GM21529 (cell line): Measurements from ENCODE around the gene FSTL5.
"Not testable (repeated sequence)": the region's sequence is repeated elsewhere in the genome, so short reads cannot be mapped to it uniquely, and the experiment has no call there.

ENCODE experiments used
- ATAC-seq: cut with Tn5 transposase; IDR thresholded peaks from one replicate; pipeline ENCODE4 v1.9.1; 2021; ENCODE audit not compliant: unreplicated experiment

The FSTL5 gene

DNA sequence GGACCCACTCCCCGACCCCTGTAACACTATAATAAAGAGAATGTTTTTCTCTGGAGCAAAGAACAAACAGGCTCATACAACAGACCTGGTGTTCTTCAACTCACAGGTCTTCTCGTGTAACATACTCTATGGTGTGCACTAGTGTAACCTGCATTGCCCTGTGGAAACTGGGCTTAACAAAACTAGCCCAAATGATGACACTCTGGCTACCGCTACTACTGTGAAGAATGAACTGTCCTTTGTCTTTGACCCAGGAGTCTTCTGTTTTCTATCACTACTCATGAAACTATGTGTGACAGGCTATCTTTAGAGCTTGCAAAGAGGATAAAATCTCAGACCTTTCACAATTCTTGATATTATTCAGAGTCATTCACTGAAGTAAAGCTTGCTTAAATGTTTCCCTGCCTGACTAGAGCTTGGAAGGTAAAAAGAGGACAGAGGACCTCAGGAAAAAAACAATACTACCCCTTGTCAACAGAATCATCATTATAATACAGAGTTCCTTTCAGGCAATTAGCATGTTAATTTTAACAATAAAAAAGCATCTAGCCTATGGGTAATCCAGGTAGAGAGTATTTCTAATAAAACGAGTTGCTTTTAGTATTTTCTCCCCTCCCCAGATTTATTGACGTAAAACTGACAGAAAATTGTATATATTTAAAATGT, 59.2 kb downstream of the FSTL5 start:
- ATAC-seq = no peak

GRCh38 chr4:162103908-162104307, 59.9 kb downstream of the FSTL5 start:
- ATAC-seq = not testable (repeated sequence)

- ATAC-seq = no peak
Measured at GRCh38 chr4:162102713-162103112, 61.1 kb downstream of the FSTL5 start.

GRCh38 chr4:162101337-162101736, 62.5 kb downstream of the FSTL5 start:
- no peak for ATAC-seq

GRCh38 chr4:162075726-162076125, 88.1 kb downstream of the FSTL5 start:
- no peak for ATAC-seq

DNA sequence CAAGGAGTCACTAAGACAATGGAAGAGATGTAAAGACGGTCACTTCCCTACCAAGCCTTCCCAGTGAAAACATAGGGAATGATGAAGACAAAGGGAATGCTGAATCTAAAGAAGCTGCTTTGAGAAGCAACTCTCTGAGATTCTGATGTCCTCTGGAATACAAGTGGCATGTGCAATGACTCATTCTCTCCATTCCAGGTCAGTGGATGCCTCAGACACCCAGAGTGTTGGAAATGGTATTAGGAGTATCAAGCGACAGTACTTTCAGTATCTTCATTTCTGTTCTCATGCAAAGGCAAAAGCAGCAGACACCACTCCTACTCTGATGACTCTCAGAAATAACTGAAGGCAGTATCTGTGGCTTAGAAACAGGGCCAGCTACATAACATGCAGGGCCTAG, 102.6 kb downstream of the FSTL5 start:
- no peak for ATAC-seq

- no peak for ATAC-seq
Measured at GRCh38 chr4:162059656-162060055, 104.1 kb downstream of the FSTL5 start.

GRCh38 chr4:162056990-162057389, 106.8 kb downstream of the FSTL5 start:
- no peak for ATAC-seq

DNA sequence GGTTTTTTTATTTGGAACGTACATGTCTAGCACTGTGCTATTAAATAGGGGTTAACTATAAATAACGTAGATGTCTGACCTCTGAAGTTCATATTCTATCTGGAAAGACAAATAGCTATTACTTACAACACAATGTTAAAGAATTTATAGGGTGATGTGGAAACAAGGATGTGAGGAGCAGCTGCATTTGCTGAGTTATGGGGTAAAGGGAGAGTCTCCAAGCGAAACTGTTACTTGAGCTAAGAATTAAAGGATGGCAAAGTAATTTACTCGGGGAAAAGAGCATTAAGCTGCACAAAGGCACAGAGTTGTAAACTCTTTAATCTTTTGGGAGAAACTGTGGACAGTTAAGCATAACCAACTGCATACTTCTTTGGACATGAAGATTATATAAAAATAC, 117.7 kb downstream of the FSTL5 start:
- no peak for ATAC-seq

GRCh38 chr4:162038112-162038511, 125.7 kb downstream of the FSTL5 start:
- no peak for ATAC-seq

GRCh38 chr4:162017863-162018262, 145.9 kb downstream of the FSTL5 start:
- ATAC-seq = no peak

GRCh38 chr4:162016991-162017390, 146.8 kb downstream of the FSTL5 start:
- no peak for ATAC-seq

DNA sequence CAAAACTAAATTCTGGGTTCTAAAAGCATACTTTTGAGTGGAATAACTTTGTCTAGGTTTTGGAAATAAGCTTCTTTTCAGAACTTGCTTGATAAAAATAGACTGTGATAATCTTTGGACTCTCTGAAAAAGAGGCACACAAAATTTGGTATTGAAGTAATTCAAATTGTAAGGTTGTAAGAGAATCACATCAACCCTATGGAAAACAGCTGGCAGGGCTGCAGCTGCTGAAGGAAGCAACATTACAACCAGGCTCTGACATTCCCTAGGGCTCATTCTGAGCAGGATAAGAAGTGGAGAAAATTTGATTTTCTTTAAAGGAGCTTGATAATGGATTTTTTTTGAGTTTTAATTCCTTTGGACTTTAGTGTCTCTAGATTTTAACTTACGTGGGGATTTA, 147.6 kb downstream of the FSTL5 start:
- no peak for ATAC-seq

DNA sequence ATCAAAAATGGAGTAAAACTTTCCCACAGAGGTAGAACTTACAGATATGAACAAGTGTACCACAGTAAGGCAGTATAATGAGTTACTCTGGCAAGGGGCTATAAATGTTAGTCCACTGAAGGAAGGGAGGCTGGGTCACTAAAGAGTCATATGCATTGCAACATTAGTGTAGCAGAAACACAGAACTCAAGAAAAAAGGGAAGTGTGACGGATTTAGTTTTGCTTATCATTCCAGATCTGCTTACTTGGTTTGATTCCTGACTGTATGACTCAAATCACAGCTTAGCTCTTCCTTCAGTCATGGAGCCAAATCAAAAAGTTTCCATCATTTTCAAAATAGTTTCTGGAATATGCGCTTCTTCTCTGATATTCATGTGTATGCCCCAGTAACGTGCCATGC, 148.7 kb downstream of the FSTL5 start:
- no peak for ATAC-seq

DNA sequence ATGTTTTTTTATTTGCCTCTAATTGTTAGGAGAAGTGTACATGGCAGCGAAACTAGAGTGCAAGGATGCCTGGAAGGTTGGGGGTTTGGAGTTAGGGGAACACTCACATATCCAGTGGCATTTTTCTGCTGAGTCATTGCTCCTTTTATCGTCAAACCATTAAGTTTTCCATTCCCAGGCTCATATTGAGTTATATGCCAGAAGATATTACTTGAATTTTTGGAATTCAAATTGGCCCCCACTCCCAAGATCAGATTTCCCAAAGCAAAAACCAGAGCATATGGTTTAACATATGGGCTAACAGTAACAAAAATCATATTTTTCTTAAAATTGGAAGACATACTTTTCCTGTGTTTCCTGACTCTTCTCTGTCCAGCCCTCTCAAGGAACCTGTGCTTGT, 152.7 kb downstream of the FSTL5 start:
- no peak for ATAC-seq

DNA sequence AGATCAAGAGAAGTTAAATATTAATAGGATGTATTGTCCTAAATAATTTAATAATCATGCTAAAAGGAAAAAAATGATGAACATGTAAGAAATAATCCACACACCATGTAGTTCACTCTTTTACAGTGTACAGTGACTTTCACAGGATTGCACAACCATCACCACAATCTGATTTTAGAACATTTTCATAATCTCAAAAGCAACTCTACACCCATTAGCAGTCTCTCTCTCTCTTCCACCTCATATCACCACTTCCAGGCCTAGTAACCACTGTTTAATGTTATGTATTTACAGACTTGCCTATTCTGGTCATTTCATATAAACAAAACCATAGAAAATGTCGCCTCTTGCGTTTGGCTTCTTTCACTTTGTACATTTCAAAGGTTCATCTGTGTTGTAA, 153.4 kb downstream of the FSTL5 start:
- ATAC-seq = no peak

DNA sequence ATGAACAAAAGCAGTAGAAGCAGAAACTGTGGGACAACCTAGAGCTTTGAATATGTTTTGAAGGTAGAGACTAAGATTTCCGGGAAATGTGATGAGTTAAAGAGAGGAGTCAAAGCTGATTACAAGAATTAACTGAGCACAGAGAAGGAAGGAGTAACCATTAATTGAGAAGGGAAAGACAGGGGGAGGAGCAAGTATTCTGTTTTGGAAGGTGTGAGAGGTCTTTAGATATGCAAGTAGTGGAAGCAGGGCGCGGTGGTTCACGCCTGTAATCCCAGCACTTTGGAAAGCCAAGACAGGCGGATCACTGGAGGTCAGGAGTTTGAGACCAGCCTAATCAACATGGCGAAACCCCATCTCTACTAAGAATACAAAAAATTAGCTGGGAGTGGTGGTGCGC, 171.5 kb downstream of the FSTL5 start:
- no peak for ATAC-seq

DNA sequence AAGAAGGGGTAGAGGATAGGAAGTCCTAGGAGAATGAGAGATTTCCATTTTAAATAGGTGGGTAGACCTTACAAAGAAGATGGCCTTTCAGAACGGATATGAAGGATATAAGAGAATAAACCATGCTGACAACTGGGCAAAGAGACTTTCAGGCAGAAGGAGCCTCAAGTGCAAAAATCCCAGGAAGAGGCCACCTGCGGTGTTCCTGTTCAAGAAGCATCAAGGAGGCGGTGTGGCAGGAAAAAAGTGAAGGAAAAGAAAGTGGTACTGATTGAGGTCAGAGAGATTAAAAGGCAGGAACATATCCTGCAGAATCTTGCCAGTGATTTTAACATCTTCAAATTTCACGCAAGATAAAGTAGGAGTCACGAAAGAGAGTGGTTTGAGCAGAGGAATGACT, 172.0 kb downstream of the FSTL5 start:
- ATAC-seq = no peak

DNA sequence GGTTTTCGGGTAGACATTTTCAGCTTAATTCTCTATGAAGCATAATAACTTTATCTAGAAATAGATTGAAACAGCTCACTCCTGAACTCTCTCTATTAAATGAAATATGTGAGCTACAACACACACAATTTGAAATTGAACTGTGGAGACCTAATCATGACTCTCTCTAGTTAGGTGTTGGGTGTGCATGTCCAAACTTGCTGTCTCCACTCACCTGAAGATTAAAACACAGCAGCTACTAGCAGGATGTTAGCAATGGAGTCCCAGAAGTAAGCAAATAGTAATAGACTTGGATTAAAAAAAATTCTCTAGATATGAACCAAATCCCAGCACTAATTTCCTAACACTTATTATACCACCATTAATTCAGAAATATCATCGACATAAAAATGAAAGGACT, 173.1 kb downstream of the FSTL5 start:
- ATAC-seq = no peak

DNA sequence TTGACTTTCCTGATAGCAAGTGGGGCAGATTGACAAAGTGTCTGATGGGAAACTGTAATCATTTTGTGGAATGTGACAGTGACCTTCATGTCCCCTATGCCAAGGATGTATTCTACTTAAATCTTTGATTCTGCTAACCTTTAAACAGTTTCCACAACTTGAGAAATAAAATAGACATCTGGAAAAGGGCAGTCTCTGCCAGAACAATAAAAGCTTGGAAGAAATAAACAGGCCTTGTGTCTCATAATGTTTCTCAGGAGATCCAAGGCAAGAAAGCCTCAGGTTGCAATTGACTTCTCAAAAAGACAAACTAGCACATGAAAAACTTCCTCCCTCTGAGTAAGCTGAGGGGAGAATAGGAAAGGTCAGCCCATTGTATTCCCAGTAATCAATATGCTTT, 174.9 kb downstream of the FSTL5 start:
- ATAC-seq = no peak

- ATAC-seq = no peak
Measured at GRCh38 chr4:161987611-161988010, 176.2 kb downstream of the FSTL5 start.

DNA sequence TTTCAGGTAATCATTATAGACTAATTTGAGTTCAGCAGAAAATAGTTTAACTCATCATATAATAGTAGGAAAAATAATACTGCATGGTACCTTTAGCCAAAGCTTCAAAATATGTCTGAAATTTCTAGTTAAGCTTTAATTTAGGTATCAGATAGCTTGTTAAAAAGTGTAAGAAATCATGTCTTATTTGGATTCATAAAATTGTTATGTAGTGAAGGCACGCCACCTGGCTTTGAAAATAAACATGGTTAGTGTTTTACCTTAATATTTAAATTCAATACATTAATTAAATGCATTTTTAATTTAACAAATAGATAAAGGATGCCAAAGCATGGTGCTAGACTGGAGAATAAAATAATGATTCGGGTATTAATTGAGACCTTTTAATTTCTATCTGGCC, 211.4 kb downstream of the FSTL5 start:
- ATAC-seq = no peak

GRCh38 chr4:161949946-161950725, 213.7 kb downstream of the FSTL5 start:
- ATAC-seq = no peak
